ENCODE measurements around the gene PIP5K1B.

PIP5K1B gene

DNA sequence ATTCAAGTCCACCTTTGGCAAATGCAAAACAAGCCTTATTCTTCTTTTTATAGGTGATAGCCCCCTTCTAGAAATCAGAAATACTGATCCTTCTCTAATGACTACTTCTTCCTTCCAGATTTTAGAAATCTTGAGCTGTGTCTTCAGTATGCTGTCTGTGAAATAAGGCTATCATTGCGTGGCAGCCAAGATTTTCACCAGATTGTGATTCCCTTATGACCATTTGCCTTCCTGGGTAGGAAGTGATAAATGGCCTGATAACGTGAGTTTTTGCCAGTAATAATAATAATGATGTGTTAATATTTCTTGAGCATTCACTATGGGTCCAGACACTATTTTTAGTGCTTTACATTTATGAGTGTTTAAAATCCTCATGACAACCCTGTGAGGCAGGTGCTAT lies 80.9 kb downstream of the PIP5K1B start:
- no peaks in the 10 kb centered on the region for H3K36me3 ChIP-seq (ENCODE audit: control insufficient read depth, insufficient read depth, low read length)
- no peak overlapping the region for H3K27ac ChIP-seq
- H3K79me2 ChIP-seq = no peaks in the 10 kb centered on the region
- peaks cover 5% of the 10 kb centered on the region for H3K4me1 ChIP-seq
- no peak overlapping the region for H2AFZ ChIP-seq
- H3K27me3 ChIP-seq (ENCODE audit: control insufficient read depth, insufficient read depth, low read length) = no peaks in the 10 kb centered on the region
- no peaks in the 10 kb centered on the region for H3K9me3 ChIP-seq (ENCODE audit: control insufficient read depth, low read length)
- H3K4me2 ChIP-seq (ENCODE audit: low read length) = no peak overlapping the region
- TF ChIP-seq, protein P1, sequence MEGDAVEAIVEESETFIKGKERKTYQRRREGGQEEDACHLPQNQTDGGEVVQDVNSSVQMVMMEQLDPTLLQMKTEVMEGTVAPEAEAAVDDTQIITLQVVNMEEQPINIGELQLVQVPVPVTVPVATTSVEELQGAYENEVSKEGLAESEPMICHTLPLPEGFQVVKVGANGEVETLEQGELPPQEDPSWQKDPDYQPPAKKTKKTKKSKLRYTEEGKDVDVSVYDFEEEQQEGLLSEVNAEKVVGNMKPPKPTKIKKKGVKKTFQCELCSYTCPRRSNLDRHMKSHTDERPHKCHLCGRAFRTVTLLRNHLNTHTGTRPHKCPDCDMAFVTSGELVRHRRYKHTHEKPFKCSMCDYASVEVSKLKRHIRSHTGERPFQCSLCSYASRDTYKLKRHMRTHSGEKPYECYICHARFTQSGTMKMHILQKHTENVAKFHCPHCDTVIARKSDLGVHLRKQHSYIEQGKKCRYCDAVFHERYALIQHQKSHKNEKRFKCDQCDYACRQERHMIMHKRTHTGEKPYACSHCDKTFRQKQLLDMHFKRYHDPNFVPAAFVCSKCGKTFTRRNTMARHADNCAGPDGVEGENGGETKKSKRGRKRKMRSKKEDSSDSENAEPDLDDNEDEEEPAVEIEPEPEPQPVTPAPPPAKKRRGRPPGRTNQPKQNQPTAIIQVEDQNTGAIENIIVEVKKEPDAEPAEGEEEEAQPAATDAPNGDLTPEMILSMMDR (IDR thresholded peaks at IDR 0.05) = no peak
- H3K4me3 ChIP-seq (ENCODE audit: low read depth, low read length) = no peak overlapping the region
- H3K9ac ChIP-seq = no peak overlapping the region

DNA sequence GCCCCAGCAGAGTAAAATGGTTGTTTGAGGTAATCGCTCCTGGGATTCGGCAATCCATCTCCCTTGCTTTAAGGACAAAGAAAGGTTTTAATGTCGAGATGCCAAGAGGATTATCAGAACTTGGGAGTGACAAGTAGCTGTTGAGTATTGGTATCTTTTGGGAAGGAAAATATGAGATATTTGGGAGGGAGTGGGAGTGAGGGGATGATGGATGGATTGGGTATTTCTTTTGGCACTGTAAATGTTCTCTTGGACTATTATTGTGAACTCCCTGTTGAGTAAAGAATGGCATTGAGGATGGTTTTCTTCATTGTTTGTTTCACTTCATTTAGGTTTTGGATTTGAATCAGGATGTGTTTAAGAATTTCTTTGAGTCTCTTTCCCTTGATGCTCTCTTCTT lies 86.1 kb downstream of the PIP5K1B start:
- no peaks in the 10 kb centered on the region for H3K9me3 ChIP-seq (ENCODE audit: control insufficient read depth, low read length)
- TF ChIP-seq, protein P1 (IDR thresholded peaks at IDR 0.05) = no peak

DNA sequence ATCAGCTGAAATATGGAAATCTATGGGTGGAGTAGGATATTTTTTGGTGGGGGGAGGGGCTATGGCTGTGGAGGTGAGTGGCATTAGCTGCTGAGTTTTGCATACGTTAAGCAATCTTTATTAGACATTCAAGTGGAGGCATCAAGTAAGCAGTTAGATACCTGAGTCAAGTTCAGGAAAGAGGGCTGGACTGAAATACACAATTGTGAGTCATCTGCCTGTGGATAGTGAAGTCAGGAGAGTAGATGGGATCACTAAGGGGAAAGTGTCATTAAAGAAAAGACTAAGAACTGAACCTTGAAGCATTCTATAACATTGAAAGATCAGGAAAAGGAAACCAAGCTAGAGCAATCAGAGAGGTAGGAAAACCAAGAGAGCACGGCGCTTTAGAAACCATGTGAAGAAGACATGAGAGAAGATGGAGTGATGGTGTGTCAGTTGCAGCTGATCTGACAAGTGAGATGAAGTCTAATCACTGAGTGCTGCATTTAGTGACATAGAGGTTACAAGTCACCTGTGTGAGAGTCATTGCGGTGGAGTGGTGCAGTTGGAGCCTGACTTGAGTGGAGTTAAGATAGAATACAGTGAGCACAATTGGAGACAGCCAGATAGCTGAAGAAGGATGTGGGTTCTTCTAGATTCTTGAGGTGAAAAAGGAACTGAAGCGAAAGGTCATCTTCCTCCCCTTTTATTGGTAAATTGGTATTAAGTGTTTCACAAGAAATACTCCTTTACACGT lies 88.7 kb downstream of the PIP5K1B start:
- TF ChIP-seq, protein P1 (IDR thresholded peaks at IDR 0.05) = no peak
- Histone ChIP-seq H3K4me3 (ENCODE audit: low read depth, low read length) (no peak overlapping the region), H2AFZ (no peak overlapping the region), H3K27ac (no peak overlapping the region), H3K9me3 (ENCODE audit: control insufficient read depth, low read length) (no peaks in the 10 kb centered on the region), H3K9ac (no peak overlapping the region), H3K4me1 (no peaks in the 10 kb centered on the region), H3K27me3 (ENCODE audit: control insufficient read depth, insufficient read depth, low read length) (no peaks in the 10 kb centered on the region), H3K4me2 (ENCODE audit: low read length) (no peak overlapping the region), H3K79me2 (no peaks in the 10 kb centered on the region), H3K36me3 (ENCODE audit: control insufficient read depth, insufficient read depth, low read length) (no peaks in the 10 kb centered on the region)

More for the DNA sequence above, 86.1 kb downstream of the PIP5K1B start:
- H3K36me3 ChIP-seq (ENCODE audit: control insufficient read depth, insufficient read depth, low read length) = no peaks in the 10 kb centered on the region
- H3K9ac ChIP-seq = no peak overlapping the region
- no peak overlapping the region for H3K4me2 ChIP-seq (ENCODE audit: low read length)
- H3K4me3 ChIP-seq (ENCODE audit: low read depth, low read length) = no peak overlapping the region
- no peak overlapping the region for H2AFZ ChIP-seq
- no peaks in the 10 kb centered on the region for H3K27me3 ChIP-seq (ENCODE audit: control insufficient read depth, insufficient read depth, low read length)
- no peaks in the 10 kb centered on the region for H3K79me2 ChIP-seq
- no peak overlapping the region for H3K27ac ChIP-seq
- H3K4me1 ChIP-seq = no peaks in the 10 kb centered on the region

DNA sequence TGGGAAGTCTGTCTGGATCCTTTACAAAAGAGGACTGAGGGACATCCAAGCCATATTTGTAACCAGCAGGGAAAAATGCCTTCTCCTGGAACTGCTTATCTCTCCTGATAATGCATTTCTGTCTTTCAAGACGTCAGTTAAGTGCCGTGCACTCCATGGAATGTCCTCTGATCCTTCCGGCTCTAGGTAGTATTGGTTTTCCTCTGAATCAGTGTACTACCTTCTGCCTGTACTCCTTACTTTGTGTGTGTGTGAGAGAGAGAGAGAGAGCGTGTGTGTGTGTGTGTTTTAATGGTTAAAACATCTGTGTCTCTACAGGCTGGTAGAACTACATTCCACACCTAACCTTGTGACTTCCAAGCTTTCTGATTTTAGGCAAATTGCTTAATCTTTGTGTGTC lies 89.9 kb downstream of the PIP5K1B start:
- TF ChIP-seq, protein P1 (IDR thresholded peaks at IDR 0.05) = no peak
- H3K27me3 ChIP-seq (ENCODE audit: control insufficient read depth, insufficient read depth, low read length) = no peaks in the 10 kb centered on the region
- H3K36me3 ChIP-seq (ENCODE audit: control insufficient read depth, insufficient read depth, low read length) = no peaks in the 10 kb centered on the region
- no peaks in the 10 kb centered on the region for H3K9me3 ChIP-seq (ENCODE audit: control insufficient read depth, low read length)
- no peaks in the 10 kb centered on the region for H3K79me2 ChIP-seq
- H3K4me1 ChIP-seq = no peaks in the 10 kb centered on the region
- no peak overlapping the region for H3K4me3 ChIP-seq (ENCODE audit: low read depth, low read length)
- H3K27ac ChIP-seq = no peak overlapping the region
- H2AFZ ChIP-seq = no peak overlapping the region
- no peak overlapping the region for H3K9ac ChIP-seq
- H3K4me2 ChIP-seq (ENCODE audit: low read length) = no peak overlapping the region

DNA sequence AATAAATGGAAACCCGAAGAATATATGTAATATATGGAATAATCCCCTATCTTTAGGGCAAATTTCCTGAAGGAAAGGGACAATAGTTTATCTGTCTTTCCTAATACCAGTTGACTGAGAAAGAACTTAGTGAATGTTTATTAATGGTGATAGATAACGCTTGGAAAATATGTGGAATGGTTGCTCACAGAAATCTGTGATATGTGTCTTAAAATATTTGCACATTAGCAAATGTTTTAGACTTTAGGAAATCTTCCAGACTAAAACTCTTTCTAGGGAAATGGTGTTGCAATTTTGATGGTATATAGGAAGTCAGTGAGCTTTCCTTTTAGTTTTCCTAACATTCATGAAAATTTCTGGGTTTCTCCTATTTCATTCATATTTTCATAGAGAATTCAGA lies 90.4 kb downstream of the PIP5K1B start:
- no peak overlapping the region for H3K4me2 ChIP-seq (ENCODE audit: low read length)
- H3K27ac ChIP-seq = no peak overlapping the region

More for the DNA sequence above, 90.4 kb downstream of the PIP5K1B start:
- Histone ChIP-seq H2AFZ (no peak overlapping the region), H3K27me3 (ENCODE audit: control insufficient read depth, insufficient read depth, low read length) (no peaks in the 10 kb centered on the region), H3K4me1 (no peaks in the 10 kb centered on the region), H3K9me3 (ENCODE audit: control insufficient read depth, low read length) (no peaks in the 10 kb centered on the region), H3K79me2 (no peaks in the 10 kb centered on the region), H3K36me3 (ENCODE audit: control insufficient read depth, insufficient read depth, low read length) (no peaks in the 10 kb centered on the region), H3K4me3 (ENCODE audit: low read depth, low read length) (no peak overlapping the region), H3K9ac (no peak overlapping the region)
- TF ChIP-seq, protein P1 (IDR thresholded peaks at IDR 0.05) = no peak
